IPS-18c (cell line): ENCODE data around the gene ZNF334.

ENCODE experiments used
- H3K4me3 ChIP-seq: 2 replicates; pipeline ENCODE4 v1.7.0; 2013; ENCODE audit warnings: low read depth, mild to moderate bottlenecking, low read length, moderate library complexity; ENCODE audit not compliant: insufficient read depth
- H3K9me3 ChIP-seq: one replicate; pipeline ENCODE4 v1.6.1; 2013; ENCODE audit warnings: mild to moderate bottlenecking, low read length, moderate library complexity; ENCODE audit not compliant: control insufficient read depth, insufficient read depth

Gene ZNF334

DNA sequence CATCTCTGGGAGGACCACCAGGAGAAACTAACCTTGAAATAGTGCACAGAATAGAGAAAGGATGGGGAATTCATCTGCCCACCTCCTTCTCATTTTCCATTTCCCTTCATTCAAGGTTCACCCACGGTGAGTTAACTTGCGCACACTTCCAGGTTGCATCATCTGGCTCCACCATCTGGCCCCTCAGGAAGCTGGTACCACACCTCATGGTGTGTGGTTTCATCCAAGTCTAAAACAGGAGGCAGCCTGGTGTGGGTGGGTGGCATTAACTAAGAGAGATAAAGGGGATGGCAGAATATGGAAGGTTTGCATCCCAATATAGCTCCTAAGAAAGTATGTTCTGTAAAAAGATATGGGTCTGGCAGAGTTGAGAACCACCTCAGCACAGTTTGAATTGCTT, 3.8 kb downstream of the ZNF334 start:
- Histone ChIP-seq H3K4me3 (no peak overlapping the region), H3K9me3 (peaks cover 3% of the 10 kb centered on the region)

DNA sequence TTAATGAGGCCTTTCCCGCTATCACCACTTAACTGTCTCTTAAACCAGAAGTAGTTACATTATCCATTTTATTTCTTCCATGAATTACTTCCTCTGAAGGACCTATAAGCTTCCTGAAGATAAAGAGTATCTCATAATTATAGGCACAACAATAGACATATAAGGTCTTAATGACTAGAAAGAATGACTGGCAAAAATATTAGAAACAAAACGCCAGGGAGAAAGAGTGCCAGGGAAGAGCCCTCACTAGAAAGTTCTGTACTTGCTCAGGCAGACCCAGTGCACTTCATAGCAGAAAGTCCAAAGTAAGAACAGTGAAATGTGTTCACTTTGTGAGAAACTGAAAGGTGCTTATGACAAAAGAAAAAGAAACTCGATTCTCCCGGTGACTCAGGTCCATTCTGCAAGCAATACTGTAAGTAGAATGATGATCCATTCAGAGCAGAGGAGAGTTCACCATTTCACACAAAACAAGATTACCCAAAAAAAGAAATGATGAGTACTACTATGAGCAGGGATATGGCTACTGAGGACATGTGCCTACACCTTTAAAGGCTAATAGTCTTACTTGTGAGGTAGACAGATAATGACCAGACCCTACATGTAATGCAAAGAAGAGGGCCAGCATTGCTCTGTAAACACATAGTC, 5.5 kb downstream of the ZNF334 start:
- Histone ChIP-seq H3K9me3 (peaks cover 3% of the 10 kb centered on the region), H3K4me3 (no peak overlapping the region)

- Histone ChIP-seq H3K9me3 (peaks cover 9% of the 10 kb centered on the region), H3K4me3 (no peak overlapping the region)
These were observed 7.9 kb downstream of the ZNF334 start for GRCh38 chr20:46505506-46505905.

DNA sequence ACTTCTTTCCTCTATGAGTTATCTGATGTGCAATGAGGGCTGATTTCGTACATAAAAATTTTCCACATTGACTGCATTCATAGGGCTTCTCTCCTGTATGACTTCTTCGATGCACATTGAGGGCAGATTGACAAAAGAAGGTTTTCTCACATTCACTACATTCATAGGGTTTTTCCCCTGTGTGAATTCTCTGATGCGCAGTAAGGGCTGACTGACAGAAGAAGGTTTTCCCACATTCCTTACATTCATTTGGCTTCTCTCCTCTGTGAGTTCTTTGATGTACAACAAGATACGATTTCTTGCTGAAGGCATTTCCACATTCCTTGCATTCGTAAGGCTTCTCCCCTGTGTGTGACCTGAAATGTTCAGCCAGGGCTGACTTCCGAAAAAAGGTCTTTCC, 11.4 kb downstream of the ZNF334 start:
- H3K4me3 ChIP-seq = no peak overlapping the region
- peaks cover 17% of the 10 kb centered on the region for H3K9me3 ChIP-seq

DNA sequence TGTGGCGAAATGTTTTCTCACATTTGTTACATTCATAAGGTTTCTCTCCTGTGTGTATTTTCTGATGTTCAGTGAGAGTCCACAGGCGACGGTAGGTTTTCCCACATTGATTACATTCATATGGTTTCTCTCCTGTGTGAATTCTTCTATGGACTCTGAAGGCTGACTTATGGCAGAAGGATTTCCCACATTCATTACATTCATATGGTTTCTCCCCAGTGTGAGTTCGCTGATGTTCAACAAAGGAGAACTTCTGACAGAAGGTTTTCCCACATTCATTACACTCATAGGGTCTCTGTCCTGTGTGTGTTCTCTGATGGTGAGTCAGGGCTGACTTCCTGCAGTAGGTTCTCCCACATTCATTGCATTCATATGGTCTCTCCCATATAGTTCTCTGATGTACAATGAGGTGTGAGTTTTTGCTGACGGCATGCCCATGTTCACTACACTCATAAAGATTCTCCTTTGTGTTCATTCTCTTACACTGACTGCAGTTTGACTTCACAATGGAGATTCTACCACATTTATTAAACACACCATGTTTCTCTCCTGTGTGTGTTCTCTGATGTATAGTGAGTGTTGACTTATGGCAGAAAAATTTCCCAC, 11.9 kb downstream of the ZNF334 start:
- no peak overlapping the region for H3K4me3 ChIP-seq
- H3K9me3 ChIP-seq = peaks cover 17% of the 10 kb centered on the region

- no peaks in the 10 kb centered on the region for H3K9me3 ChIP-seq
- no peak overlapping the region for H3K4me3 ChIP-seq
These were observed 19.3 kb downstream of the ZNF334 start for GRCh38 chr20:46494077-46494476.

- Histone ChIP-seq H3K4me3 (no peak overlapping the region), H3K9me3 (no peaks in the 10 kb centered on the region)
These were observed 22.0 kb downstream of the ZNF334 start for GRCh38 chr20:46491354-46491753.

DNA sequence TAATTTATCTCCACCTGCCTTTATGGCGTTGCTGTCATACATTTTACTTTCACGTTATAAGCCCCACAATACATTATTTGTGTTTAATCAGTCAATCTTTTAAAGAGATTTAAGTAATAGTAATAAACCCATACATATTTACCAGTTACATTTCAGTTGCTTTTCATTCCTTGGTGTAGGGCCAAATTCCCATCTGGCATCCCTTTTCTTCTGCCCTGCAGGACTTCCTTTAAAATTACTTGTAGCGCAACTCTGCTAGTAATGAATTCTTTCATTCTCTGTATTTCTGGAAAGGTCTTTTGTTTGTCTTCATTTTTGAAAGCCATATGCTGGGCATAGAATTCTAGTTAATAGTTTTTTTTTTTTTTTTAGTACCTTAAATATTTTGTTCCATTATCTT, 24.9 kb downstream of the ZNF334 start:
- H3K9me3 ChIP-seq = no peaks in the 10 kb centered on the region
- H3K4me3 ChIP-seq = no peak overlapping the region

- no peaks in the 10 kb centered on the region for H3K9me3 ChIP-seq
- H3K4me3 ChIP-seq = no peak overlapping the region
These were observed 25.7 kb downstream of the ZNF334 start for GRCh38 chr20:46487628-46488027.

GRCh38 chr20:46485431-46485830, 27.9 kb downstream of the ZNF334 start:
- no peak overlapping the region for H3K4me3 ChIP-seq
- H3K9me3 ChIP-seq = no peaks in the 10 kb centered on the region

- Histone ChIP-seq H3K4me3 (no peak overlapping the region), H3K9me3 (no peaks in the 10 kb centered on the region)
These were observed 28.4 kb downstream of the ZNF334 start for GRCh38 chr20:46484954-46485353.

- no peak overlapping the region for H3K4me3 ChIP-seq
- H3K9me3 ChIP-seq = no peaks in the 10 kb centered on the region
These were observed 29.5 kb downstream of the ZNF334 start for GRCh38 chr20:46483879-46484278.

GRCh38 chr20:46482864-46483263, 30.5 kb downstream of the ZNF334 start:
- no peak overlapping the region for H3K4me3 ChIP-seq
- no peaks in the 10 kb centered on the region for H3K9me3 ChIP-seq

DNA sequence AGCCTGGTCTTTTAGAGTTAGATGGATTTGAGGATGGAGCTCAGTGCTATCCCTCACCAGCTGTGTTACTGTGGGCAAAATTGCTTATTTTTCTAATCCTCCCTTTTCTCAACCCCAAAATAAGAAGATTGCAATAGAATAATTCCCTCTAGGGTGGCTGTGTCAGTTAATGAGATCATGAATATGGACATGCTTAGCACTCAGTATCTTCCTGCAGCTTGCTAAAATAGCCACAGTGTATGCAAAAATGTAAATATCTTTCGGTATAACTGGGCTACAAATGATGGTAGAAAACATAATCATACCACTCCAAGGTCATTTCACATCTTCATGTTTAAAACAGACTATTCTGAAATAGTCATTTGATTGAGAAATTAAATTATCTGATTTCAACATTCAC, 35.7 kb downstream of the ZNF334 start:
- H3K9me3 ChIP-seq = no peaks in the 10 kb centered on the region

DNA sequence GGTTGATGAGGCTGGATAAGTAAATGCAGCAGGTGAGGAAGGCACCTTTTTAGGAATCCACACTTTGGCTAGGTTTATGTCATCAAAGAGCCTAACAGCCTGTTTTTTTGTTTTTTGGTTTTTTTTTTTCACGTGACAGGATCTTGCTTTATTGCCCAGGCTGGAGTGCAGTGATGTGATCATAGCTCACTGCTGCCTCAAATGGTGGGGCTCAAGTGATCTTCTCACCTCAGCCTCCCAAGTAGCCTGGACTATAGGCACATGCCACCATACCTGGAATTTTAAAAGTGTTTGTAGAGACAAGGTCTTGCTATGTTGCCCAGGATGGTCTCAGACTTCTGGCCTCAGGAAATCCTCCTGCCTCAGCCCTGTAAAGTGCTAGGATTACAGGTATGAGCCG, 36.1 kb downstream of the ZNF334 start:
- no peak overlapping the region for H3K4me3 ChIP-seq
- no peaks in the 10 kb centered on the region for H3K9me3 ChIP-seq

More for the DNA sequence above, 35.7 kb downstream of the ZNF334 start:
- H3K4me3 ChIP-seq = no peak overlapping the region

DNA sequence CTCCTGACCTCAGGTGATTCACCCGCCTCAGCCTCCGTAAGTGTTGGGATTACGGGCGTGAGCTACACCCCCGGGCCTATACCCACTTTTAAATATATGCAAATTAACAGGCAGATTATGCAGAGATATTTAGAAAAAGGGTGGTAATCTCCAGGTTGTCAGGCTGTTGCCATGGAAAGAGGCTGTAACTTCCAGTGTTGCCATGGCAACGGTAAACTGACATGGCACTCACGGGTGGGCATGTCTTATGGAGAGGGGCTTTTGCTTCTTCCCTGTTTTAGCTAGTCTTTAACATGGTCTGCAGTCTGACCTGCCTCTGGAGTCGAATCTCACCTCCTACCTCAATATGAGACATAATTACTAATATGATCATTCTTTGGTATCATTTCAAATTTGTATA, 44.9 kb downstream of the ZNF334 start:
- Histone ChIP-seq H3K4me3 (no peak overlapping the region), H3K9me3 (no peaks in the 10 kb centered on the region)

GRCh38 chr20:46464451-46464850, 48.9 kb downstream of the ZNF334 start:
- Histone ChIP-seq H3K9me3 (no peaks in the 10 kb centered on the region), H3K4me3 (no peak overlapping the region)

DNA sequence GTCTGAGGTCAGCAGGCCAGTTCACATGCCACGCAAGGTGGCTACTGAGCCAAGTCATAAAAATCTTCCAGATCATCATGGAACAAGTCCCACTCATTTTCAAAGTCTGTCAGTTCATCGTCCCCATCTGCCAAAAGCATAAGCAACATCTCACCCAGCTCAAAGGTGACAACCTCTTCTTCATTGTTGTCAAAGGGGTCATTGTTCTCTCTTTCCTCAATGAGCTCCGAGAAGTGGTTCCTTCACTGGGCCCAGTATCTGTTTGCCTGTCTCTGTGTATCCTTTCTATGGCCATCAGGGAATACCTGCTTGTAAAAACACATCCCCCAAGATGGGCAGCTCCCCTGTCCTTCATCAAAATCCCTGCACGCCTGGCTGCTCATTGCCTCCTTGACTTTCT, 49.5 kb downstream of the ZNF334 start:
- Histone ChIP-seq H3K4me3 (no peak overlapping the region), H3K9me3 (no peaks in the 10 kb centered on the region)

DNA sequence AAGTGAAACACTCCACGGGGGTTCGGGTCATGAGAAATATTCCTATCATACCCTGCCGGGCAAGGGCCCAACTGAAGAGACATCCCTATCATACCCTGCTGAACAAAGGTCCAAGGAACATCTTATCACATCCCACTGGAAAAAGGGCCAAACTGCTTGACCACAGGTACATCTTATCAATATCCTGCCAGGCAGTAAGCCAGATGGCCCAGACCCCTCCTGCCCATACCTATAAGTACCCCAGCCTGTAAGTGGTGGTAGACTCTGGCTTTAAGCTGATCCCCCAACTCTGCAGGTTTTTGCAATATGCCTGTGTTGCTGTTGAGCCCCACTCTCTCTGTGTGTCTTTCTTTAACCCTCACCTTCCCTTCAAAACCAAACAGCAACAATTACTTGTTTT, 51.6 kb downstream of the ZNF334 start:
- Histone ChIP-seq H3K9me3 (peaks cover 7% of the 10 kb centered on the region), H3K4me3 (no peak overlapping the region)
